GM04503 (cell line): ENCODE data around the gene SNAP29.
"Not testable (repeated sequence)": the region's sequence is repeated elsewhere in the genome, so short reads cannot be mapped to it uniquely, and the experiment has no call there.

ENCODE experiments used
- DNase-seq: peaks from one replicate; pipeline ENCODE4 v3.0.0-alpha.2; 2012; ENCODE audit warnings: low read depth

The SNAP29 gene

DNA sequence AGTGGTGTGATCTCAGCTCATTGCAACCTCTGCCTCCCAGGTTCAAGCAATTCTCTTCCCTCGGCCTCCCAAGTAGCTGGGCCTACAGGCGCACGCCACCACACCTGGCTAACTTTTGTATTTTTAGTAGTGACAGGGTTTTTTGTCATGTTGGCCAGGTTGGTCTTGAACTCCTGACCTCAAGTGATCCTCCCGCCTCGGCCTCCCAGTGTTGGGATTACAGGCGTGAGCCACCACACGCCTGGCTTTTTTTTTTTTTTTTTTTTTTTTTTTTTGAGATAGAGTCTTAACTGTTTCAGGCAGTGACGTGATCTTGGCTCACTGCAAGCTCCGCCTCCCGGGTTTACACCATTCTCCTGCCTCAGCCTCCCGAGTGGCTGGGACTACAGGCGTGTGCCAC, 71.6 kb downstream of the SNAP29 start:
- not testable (repeated sequence) for DNase-seq

DNA sequence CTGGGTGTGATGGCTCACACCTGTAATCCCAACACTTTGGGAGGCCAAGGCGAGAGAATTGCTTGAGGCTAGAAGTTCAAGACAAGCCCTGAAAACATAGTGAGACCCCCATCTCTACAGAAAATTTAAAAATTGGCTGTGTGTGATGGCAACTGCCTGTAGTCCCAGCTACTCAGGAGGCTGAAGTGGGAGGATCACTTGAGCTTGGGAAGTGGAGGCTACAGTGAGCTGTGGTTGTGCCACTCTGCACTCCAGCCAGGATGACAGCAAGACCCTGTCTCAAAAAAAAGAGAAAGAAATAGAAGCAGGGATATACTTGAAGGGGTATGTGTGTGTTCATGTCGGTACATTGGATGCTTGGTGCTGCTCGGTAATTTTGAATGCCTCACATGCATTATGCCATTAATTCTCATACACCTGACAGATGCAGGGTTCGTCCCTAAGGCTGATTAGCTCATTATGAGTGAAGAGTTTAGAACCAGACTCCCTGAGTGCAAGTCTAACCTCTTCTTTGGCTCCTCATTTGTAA, 72.4 kb downstream of the SNAP29 start:
- no peak for DNase-seq

DNA sequence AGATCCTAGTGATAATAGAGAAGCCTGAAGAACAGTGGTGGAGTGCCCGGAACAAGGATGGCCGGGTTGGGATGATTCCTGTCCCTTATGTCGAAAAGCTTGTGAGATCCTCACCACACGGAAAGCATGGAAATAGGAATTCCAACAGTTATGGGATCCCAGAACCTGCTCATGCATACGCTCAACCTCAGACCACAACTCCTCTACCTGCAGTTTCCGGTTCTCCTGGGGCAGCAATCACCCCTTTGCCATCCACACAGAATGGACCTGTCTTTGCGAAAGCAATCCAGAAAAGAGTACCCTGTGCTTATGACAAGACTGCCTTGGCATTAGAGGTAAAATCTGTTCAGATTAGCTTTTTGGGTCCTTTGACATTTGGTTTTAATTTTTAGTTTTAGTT, 75.1 kb downstream of the SNAP29 start:
- no peak for DNase-seq

DNA sequence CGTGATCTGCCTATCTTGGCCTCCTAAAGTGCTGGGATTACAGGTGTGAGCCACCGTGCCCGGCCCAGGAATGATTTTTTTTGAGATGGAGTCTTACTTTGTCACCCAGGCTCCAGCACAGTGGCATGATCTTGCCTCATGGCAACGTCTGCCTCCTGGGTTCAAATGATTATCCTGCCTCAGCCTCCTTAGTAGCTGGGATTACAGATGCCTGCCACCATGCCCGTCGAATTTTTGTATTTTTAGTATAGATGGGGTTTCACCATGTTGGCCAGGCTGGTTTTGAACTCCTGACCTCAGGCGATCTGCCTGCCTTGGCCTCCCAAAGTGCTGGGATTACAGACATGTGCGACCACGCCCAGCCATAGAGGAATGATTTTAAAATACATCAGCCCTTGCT, 76.2 kb downstream of the SNAP29 start:
- not testable (repeated sequence) for DNase-seq

DNA sequence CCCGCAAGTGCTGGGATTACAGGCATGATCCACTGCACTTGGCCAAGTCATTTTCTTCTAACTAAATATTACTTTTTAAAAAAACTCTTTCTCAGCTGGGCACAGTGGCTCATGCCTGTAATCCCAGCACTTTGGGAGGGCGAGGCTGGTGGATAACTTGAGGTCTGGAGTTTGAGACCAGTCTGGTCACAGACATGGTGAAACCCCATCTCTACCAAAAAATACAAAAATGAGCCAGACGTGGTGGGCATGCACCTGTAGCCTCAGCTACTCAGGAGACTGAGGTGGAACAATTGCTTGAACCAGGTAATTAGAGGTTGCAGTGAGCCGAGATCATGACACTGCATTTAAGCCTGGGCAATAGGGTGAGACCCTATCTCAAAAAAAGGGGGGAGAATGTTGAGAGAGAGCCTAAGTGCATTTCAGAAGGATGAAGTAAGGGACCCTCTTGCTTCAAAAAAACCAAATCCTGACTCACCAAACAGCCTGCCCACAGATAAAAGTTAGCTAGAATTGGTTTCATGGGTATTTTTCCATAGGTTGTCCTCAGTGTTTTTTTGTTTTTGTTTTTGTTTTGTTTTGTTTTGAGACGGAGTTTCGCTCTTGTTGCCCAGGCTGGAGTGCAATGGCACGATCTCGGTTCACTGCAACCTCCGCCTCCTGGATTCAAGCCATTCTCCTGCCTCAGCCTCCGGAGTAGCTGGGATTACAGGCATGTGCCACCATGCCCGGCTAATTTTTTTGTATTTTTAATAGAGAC, 77.2 kb downstream of the SNAP29 start:
- DNase-seq, result not testable (repeated sequence)

DNA sequence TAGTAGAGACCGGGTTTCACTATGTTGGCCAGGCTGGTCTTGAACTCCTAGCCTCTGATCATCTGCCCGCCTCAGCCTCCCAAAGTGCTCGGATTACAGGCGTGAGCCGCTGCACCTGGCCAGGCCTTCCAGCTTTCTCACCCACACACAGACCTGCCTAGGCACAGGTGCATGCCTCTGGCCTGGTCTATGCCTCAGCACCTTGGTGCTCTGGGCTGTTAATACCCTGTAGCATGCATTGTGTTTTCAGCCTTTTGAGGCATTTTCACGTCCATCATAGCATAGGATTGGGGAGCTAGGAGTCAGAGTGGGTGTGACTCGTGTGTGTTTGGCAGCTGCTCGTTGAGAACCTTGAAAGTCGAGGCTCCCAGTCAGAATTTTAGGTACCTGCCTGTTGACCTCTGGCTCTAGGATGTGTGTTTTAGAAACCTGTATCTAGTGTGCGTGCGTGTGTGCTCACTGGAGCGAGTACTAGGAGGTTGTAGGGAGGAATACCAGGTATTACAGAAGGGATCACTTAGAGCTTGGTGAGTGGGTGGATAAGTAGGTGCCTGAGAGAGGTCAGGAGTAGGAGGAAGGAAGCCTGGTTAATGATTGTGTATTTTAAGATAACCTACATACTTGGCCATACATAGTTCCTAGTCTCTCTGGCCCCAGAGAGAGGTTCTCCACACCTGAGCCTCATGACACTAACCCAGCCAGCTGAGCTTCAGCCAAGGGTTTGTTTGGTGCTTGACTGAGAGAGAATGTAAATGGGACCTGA, 78.4 kb downstream of the SNAP29 start:
- no peak for DNase-seq

DNA sequence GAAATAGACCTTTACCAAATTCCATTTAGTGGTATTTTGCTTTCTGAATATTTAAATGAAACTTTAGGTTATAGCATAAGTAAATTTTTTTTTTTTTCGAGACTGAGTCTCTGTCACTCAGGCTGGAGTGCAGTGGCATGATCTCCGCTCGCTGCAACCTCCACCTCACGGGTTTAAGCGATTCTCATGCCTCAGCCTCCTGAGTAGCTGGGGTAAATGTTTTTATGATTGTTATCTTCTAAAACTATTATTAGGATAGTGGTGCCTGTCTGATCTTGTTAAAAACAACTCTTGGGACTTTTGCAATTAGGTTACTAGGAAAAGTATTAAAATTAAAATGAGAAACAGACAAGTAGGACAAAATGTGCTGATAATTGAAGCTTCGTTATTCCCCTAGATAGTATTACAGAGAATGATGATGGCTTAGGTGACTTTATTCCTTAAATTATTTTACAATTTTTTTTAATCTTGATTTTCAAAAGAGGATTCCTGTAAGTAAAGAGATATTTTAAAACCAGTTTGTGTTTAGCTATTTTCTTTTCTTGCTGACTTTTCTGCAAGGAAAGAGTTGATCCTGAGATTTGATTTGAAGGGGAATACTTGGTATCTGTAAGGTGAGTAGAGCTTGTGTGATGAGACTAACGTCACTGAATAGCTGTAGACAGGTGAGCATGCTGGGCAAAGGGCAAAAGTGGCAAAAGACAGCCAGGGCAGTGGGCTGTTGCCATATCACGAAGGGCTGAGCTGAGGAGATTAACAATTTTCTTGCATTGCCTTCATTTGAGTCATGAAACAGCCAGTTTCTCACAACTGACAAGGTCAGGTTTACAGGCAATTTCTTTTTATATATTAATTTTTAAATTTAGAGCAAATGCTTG, 79.2 kb downstream of the SNAP29 start:
- no peak for DNase-seq

DNA sequence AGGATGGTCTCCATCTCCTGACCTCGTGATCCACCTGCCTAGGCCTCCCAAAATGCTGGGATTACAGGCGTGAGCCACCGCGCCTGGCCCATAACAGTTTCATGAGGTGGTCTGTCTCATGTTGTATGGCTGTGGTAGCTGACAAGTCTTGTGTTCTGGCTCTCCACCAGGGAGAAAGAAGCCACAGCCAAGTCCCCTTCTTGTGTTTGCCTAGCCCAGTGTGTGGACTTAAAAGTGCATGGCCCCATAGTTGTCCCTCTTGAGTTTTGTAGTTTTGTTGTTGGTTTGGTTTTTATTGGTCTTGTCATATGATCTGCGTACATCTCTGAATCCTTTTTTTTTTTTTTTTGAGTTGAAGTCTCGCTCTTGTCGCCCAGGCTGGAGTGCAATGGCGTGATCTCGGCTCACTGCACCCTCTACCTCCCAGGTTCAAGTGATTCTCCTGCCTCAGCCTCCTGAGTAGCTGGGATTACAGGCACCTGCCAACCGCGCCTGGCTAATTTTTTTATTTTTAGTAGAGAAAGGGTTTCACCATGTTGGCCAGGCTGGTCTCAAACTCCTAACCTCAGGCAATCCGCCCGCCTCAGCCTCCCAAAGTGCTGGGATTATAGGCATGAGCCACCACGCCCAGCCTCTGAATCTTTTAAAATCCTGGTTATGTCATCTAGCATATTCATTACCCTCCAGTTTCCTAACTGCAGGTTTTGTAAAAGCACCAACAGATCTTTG, 80.8 kb downstream of the SNAP29 start:
- DNase-seq, result not testable (repeated sequence)

DNA sequence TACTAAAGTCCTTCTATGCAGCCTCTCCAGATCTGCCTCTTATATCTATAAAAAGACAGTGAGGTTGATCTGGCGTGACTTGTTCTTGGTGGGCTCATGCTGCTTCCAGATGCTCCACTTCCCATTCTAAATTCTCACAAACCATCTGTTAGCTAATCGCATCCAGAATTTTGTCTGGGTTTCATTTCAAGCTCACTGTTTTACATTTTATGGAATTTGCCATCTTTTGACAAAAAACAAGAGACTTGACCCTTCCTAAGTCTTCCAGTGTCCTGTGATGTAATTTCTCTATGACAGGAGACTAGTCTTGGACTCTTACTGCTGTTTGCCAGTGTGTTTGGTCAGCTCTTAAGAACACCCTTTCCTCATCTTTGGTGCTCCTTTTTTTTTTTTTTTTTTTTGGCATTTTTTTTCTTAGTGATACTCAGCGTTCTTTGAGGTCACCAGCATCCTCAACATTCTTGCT, 81.4 kb downstream of the SNAP29 start:
- DNase-seq, result peak; percentile 40
